IMR-90 (cell line): Measurements from ENCODE around the gene EMD. TPM values are rescaled to one million over a fixed set of nuclear protein-coding genes. Genes with fewer than 3 reads are reported as not detected.
A peak's percentile ranks its signal among the peaks of the same experiment; 100 is the strongest.

ENCODE experiments used
- ATAC-seq: fragments of 200-7000 bp; cut with Tn5 transposase; 2 replicates; pipeline ENCODE4 v1.9.1; 2020; ENCODE audit warnings: low read depth, mild to moderate bottlenecking, moderate library complexity
- BruUV-seq: library from RNA; stranded (reverse); fragments of 400-500 nt; replicated peaks from 2 replicates; lab custom pipeline; 2021; lab: Mats Ljungman, UMichigan
- CTCF ChIA-PET: fragments of 300-600 bp; formaldehyde crosslinking; extraction: SDS; loops from one replicate; lab custom pipeline; 2021; ENCODE audit warnings: antibody characterized with exemption; lab: Yijun Ruan, JAX
- POLR2A ChIA-PET: fragments of 300-600 bp; sonication (Branson Sonifier 250); formaldehyde crosslinking; loops from one replicate; lab custom pipeline; 2022; ENCODE audit warnings: antibody characterized with exemption; ENCODE audit not compliant: unreplicated experiment; lab: Charles Lee
- DNase-seq: peaks from one replicate; pipeline ENCODE4 v3.0.0; 2013
- H2AFZ ChIP-seq: replicated peaks from 2 replicates; pipeline ENCODE3; 2013; ENCODE audit warnings: low read length, mild to moderate bottlenecking; ENCODE audit not compliant: poor library complexity
- H2AK5ac ChIP-seq: 2 replicates; pipeline ENCODE4 v1.6.1; 2013; ENCODE audit warnings: low read depth, low read length, inconsistent platforms
- H2AK9ac ChIP-seq: replicated peaks from 2 replicates; pipeline ENCODE3; 2013; ENCODE audit warnings: mild to moderate bottlenecking, low read depth, low read length, moderate library complexity; ENCODE audit not compliant: poor library complexity
- H2BK120ac ChIP-seq: 2 replicates; pipeline ENCODE4 v1.6.1; 2013; ENCODE audit warnings: low read depth, low read length, inconsistent platforms
- H2BK15ac ChIP-seq: 3 replicates; pipeline ENCODE4 v1.6.1; 2013; ENCODE audit warnings: low read depth, low read length, inconsistent platforms
- H2BK20ac ChIP-seq: 2 replicates; pipeline ENCODE4 v1.6.1; 2013; ENCODE audit warnings: low read depth, mild to moderate bottlenecking, inconsistent platforms, low read length, moderate library complexity
- H2BK5ac ChIP-seq: 2 replicates; pipeline ENCODE4 v1.6.1; 2013; ENCODE audit warnings: mild to moderate bottlenecking, low read depth, low read length, inconsistent platforms; ENCODE audit not compliant: poor library complexity, severe bottlenecking
- H3K14ac ChIP-seq: replicated peaks from 2 replicates; pipeline ENCODE4 v1.6.1; 2013; ENCODE audit warnings: low read depth, low read length, inconsistent platforms
- H3K18ac ChIP-seq: 2 replicates; pipeline ENCODE4 v1.6.1; 2013; ENCODE audit warnings: low read depth, low read length, control low read depth
- H3K23ac ChIP-seq: 2 replicates; pipeline ENCODE4 v1.6.1; 2013; ENCODE audit warnings: low read depth, low read length, inconsistent platforms
- H3K27ac ChIP-seq: 2 replicates; pipeline ENCODE4 v1.5.1; 2013; ENCODE audit warnings: mild to moderate bottlenecking, control low read depth, low read length; ENCODE audit not compliant: insufficient read depth
- H3K27me3 ChIP-seq: 2 replicates; pipeline ENCODE4 v1.6.1; 2013; ENCODE audit warnings: low read length; ENCODE audit not compliant: control insufficient read depth, insufficient read depth
- H3K36me3 ChIP-seq: 2 replicates; pipeline ENCODE4 v1.6.1; 2013; ENCODE audit warnings: low read length, mixed read lengths; ENCODE audit not compliant: control insufficient read depth, insufficient read depth
- H3K4ac ChIP-seq: 2 replicates; pipeline ENCODE4 v1.6.1; 2013; ENCODE audit warnings: low read depth, low read length, inconsistent platforms
- H3K4me1 ChIP-seq: 2 replicates; pipeline ENCODE4 v1.6.1; 2013; ENCODE audit warnings: low read length, mixed read lengths; ENCODE audit not compliant: control insufficient read depth, insufficient read depth
- H3K4me2 ChIP-seq: 2 replicates; pipeline ENCODE4 v1.6.1; 2013; ENCODE audit warnings: low read depth, mild to moderate bottlenecking, control low read depth, low read length, moderate library complexity
- H3K4me3 ChIP-seq: 2 replicates; pipeline ENCODE4 v1.5.1; 2013; ENCODE audit warnings: low read depth, mild to moderate bottlenecking, control low read depth, low read length, moderate library complexity; ENCODE audit not compliant: insufficient read depth
- H3K56ac ChIP-seq: 2 replicates; pipeline ENCODE4 v1.6.1; 2013; ENCODE audit warnings: low read length, inconsistent platforms; ENCODE audit not compliant: insufficient read depth; ENCODE audit errors: extremely low read depth
- H3K79me1 ChIP-seq, 2 experiments: 2 replicates each; pipeline ENCODE4 v1.6.1; 2013; ENCODE audit warnings: low read length in 2 of 2, inconsistent platforms in 1 of 2, low read depth in 1 of 2
- H3K9ac ChIP-seq: 2 replicates; pipeline ENCODE4 v1.6.1; 2013; ENCODE audit warnings: low read depth, low read length, control low read depth
- H3K9me1 ChIP-seq: 2 replicates; pipeline ENCODE4 v1.6.1; 2013; ENCODE audit warnings: low read length, inconsistent platforms; ENCODE audit not compliant: insufficient read depth
- H3K9me3 ChIP-seq: 2 replicates; pipeline ENCODE4 v1.6.1; 2013; ENCODE audit warnings: low read length; ENCODE audit not compliant: control insufficient read depth, insufficient read depth
- H4K20me1 ChIP-seq: 2 replicates; pipeline ENCODE4 v1.6.1; 2013; ENCODE audit warnings: low read length, inconsistent platforms; ENCODE audit not compliant: insufficient read depth
- H4K5ac ChIP-seq: 2 replicates; pipeline ENCODE4 v1.6.1; 2013; ENCODE audit warnings: mild to moderate bottlenecking, low read depth, low read length, control low read depth
- H4K8ac ChIP-seq, 2 experiments: 2 replicates each; pipeline ENCODE4 v1.6.1; 2013; ENCODE audit warnings: low read depth in 2 of 2, low read length in 2 of 2, control low read depth in 1 of 2, inconsistent platforms in 1 of 2
- H4K91ac ChIP-seq: 2 replicates; pipeline ENCODE4 v1.6.1; 2013; ENCODE audit warnings: low read depth, low read length, inconsistent platforms; ENCODE audit not compliant: insufficient read depth
- BHLHE40 ChIP-seq: fragments of 150-350 bp; IDR thresholded peaks from 2 replicates; pipeline ENCODE4 v1.6.1; 2016; ENCODE audit warnings: mild to moderate bottlenecking, low read depth, low read length
- CEBPB ChIP-seq: IDR thresholded peaks from 2 replicates; pipeline ENCODE4 v1.6.1; 2012; ENCODE audit warnings: low read depth, low read length, improper control_type of control experiment
- FOS ChIP-seq: fragments of 150-350 bp; IDR thresholded peaks from 2 replicates; pipeline ENCODE4 v1.6.1; 2016; ENCODE audit warnings: low read depth, low read length
- MAFK ChIP-seq: IDR thresholded peaks from 2 replicates; pipeline ENCODE4 v1.6.1; 2012; ENCODE audit warnings: low read depth, low read length, improper control_type of control experiment
- MXI1 ChIP-seq: IDR thresholded peaks from 2 replicates; pipeline ENCODE4 v1.6.1; 2012; ENCODE audit warnings: low read depth, mild to moderate bottlenecking, low read length, moderate library complexity, borderline replicate concordance
- NFE2L2 ChIP-seq: fragments of 150-350 bp; IDR thresholded peaks from 2 replicates; pipeline ENCODE4 v1.6.1; 2016; ENCODE audit warnings: low read depth, mild to moderate bottlenecking, low read length
- POLR2A ChIP-seq: IDR thresholded peaks from 2 replicates; pipeline ENCODE4 v1.6.1; 2012; ENCODE audit warnings: mild to moderate bottlenecking, low read depth, low read length
- RAD21 ChIP-seq: IDR thresholded peaks from 2 replicates; pipeline ENCODE4 v1.6.1; 2012; ENCODE audit warnings: low read length, improper control_type of control experiment
- RCOR1 ChIP-seq: IDR thresholded peaks from 2 replicates; pipeline ENCODE4 v1.6.1; 2012; ENCODE audit warnings: mild to moderate bottlenecking, low read length, improper control_type of control experiment; ENCODE audit not compliant: insufficient replicate concordance
- RFX5 ChIP-seq: IDR thresholded peaks from 2 replicates; pipeline ENCODE4 v1.8.0; 2012; ENCODE audit warnings: low read depth, mild to moderate bottlenecking, low read length, moderate library complexity
- SMC3 ChIP-seq: fragments of 150-350 bp; IDR thresholded peaks from 2 replicates; pipeline ENCODE4 v1.6.1; 2016; ENCODE audit warnings: low read depth, mild to moderate bottlenecking, antibody characterized with exemption, low read length, moderate library complexity
- WGBS, 2 experiments: methylation state at CpG; one replicate each; pipeline versions ENCODE4 v1.1.5 to v1.1.7; 2013; ENCODE audit warnings: missing lambda C conversion rate in 2 of 2; ENCODE audit not compliant: insufficient read length in 1 of 2; ENCODE audit errors: extremely low coverage in 2 of 2; 5-methylcytosine and 5-hydroxymethylcytosine counted together
- dilution Hi-C: fragments of 300-500 bp; cut with HindIII; formaldehyde crosslinking; loops from one replicate; pipeline ENCODE4 v1.14.3; 2018; ENCODE audit warnings: low sequenced_read_pairs; ENCODE audit not compliant: unreplicated experiment
- in situ Hi-C: fragments of 300-500 bp; cut with MboI; formaldehyde crosslinking; loops from 3 replicates; pipeline ENCODE4 v1.14.3; 2019; ENCODE audit warnings: low sequenced_read_pairs, inconsistent platforms, mixed read lengths
- intact Hi-C: fragments of 100-400 bp; cut with micrococcal nuclease; formaldehyde crosslinking; loops from 2 replicates; pipeline ENCODE4 v1.10.0; 2022
- polyA plus RNA-seq, 3 experiments: library from polyadenylated mRNA; depleted of rRNA; stranded (reverse); fragments of >200 nt; gene quantifications; 2 replicates each; pipeline ENCODE4 v1.2.3, GENCODE V29; 2012; ENCODE audit warnings: low replicate concordance in 1 of 3
- total RNA-seq: library from RNA; depleted of rRNA; stranded (reverse); fragments of >200 nt; gene quantifications from 2 replicates; pipeline ENCODE4 v1.2.3, GENCODE V29; 2012
- TF ChIP-seq, protein P1 (sequence below): conservative IDR thresholded peaks from 2 replicates; pipeline ENCODE4 v1.5.1; 2012; ENCODE audit warnings: mild to moderate bottlenecking, low read depth, low read length, improper control_type of control experiment
- TF ChIP-seq, protein P2 (sequence below): fragments of 150-350 bp; IDR thresholded peaks from 2 replicates; pipeline ENCODE4 v1.6.1; 2017; ENCODE audit warnings: mild to moderate bottlenecking, antibody characterized with exemption, low read length, low read depth

Gene EMD
- total and polyA plus RNA-seq, 2 of the 4 experiments (the other 2 are of a cell fraction), result 9.9 to 80.6 TPM

DNA sequence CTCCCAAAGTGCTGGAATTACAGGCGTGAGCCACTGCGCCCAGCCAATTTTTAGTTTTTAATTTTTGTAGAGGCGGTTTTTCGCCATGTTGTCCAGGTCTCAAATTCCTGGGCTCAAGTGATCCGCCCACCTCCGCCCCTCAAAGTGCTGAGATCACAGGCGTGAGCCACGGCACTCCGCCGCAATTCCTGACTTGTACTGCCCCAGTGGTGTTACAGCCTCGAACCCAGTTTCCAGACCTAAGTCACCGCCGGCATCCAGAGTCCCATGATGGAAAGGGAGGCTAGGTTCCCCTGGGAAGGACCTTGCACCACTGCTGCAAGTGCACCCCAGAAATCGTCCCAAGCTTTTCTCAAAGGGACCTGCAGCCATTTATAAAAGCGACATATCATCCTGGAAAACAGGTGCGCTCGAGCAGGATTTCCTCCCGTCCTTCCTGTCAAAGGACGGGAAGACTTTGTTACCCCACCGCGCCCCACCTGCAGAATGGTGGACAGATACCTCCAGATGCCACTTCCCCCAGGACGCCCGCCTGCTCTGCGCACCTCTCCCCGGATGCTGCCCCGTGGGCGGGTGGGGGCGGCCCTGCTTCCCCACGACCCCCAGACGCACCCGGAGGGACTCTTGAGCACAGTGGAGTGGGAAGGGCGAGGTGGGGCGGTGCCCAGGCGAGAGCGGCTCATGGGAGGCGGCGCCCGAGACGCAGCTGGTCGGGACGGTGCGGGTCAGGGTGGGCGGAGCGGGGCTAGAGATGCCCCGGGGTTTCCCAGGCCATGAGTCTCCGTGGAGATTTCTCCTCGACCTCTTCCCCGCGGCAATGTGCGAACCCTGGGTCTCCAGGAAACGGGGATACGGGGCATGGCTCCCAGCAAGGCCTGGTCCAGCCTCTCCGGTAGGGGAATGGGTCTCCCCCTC is 18.1 kb downstream of the EMD start:
- H2AK9ac ChIP-seq, result peak overlapping the region; percentile 99
- peak overlapping the region; percentile 95 for H4K91ac ChIP-seq
- ChIA-PET CTCF (interaction anchor here (1.1 kb wide), 1 partner anchor 13 kb away, joined by 3 read pairs; no protein-coding TSS in a partner anchor), POLR2A (interaction anchor here (0.6 to 1.0 kb wide), 5 partner anchors 10 to 81 kb away, joined by 3 to 8 read pairs (median 4); partner anchors contain the start of gene FLNA)
- no peaks in the 10 kb centered on the region for H3K9me1 ChIP-seq
- H3K9ac ChIP-seq, result peak overlapping the region; percentile 78
- H3K23ac ChIP-seq, result peak overlapping the region; percentile 93
- peak overlapping the region; percentile 6; the same call in 1 of the 3 replicates for H2BK15ac ChIP-seq
- H3K27me3 ChIP-seq, result no peaks in the 10 kb centered on the region
- peak overlapping the region; percentile 86 for H4K5ac ChIP-seq
- H2AK5ac ChIP-seq, result peak overlapping the region; percentile 84
- peak; percentile 71 for ATAC-seq
- H3K18ac ChIP-seq, result peak overlapping the region; percentile 63; the same call in 1 of the 2 replicates
- peak; percentile 46 for DNase-seq
- dilution Hi-C loops (no loop called here), in situ Hi-C loops (no loop called here), intact Hi-C loops (no loop called here)
- H2AFZ ChIP-seq, result peak overlapping the region; percentile 90
- peak overlapping the region; percentile 76 for H3K56ac ChIP-seq
- peak overlapping the region; percentile 93 for H3K4me2 ChIP-seq
- peak overlapping the region; percentile 91 for H3K4ac ChIP-seq
- H3K36me3 ChIP-seq, result peaks cover 21% of the 10 kb centered on the region
- H3K79me1 ChIP-seq, result peaks cover 4 to 24% of the 10 kb centered on the region in 2 experiments; a peak in 3 of 4 replicates
- H2BK5ac ChIP-seq, result peak overlapping the region; percentile 88
- 0 out of 2 replicates have a peak, but pooled peaks cover 2% of the 10 kb centered on the region for H3K4me1 ChIP-seq
- H3K4me3 ChIP-seq, result peak overlapping the region; percentile 39
- no TSS peak for BruUV-seq
- H2BK120ac ChIP-seq, result peak overlapping the region; percentile 76; the same call in 1 of the 2 replicates
- no peak overlapping the region for H2BK20ac ChIP-seq
- H3K27ac ChIP-seq, result peak overlapping the region; percentile 90
- WGBS, 2 experiments, result 37% methylated on average over 15 of the region's 53 CpGs; no CpG with 5 or more reads in 1 of the 2 experiments
- H4K8ac ChIP-seq, result peak overlapping the region; percentile 79 to 98; a peak in 3 of 4 replicates
- peaks cover 41% of the 10 kb centered on the region for H4K20me1 ChIP-seq
- peak overlapping the region; percentile 94 for H3K14ac ChIP-seq
- H3K9me3 ChIP-seq, result no peaks in the 10 kb centered on the region
- TF ChIP-seq CEBPB, result no peak
- no peak for TF ChIP-seq BHLHE40
- no peak for TF ChIP-seq RFX5
- no peak for TF ChIP-seq SMC3
- TF ChIP-seq, protein P1, sequence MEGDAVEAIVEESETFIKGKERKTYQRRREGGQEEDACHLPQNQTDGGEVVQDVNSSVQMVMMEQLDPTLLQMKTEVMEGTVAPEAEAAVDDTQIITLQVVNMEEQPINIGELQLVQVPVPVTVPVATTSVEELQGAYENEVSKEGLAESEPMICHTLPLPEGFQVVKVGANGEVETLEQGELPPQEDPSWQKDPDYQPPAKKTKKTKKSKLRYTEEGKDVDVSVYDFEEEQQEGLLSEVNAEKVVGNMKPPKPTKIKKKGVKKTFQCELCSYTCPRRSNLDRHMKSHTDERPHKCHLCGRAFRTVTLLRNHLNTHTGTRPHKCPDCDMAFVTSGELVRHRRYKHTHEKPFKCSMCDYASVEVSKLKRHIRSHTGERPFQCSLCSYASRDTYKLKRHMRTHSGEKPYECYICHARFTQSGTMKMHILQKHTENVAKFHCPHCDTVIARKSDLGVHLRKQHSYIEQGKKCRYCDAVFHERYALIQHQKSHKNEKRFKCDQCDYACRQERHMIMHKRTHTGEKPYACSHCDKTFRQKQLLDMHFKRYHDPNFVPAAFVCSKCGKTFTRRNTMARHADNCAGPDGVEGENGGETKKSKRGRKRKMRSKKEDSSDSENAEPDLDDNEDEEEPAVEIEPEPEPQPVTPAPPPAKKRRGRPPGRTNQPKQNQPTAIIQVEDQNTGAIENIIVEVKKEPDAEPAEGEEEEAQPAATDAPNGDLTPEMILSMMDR, result no peak
- no peak for TF ChIP-seq NFE2L2
- no peak for TF ChIP-seq POLR2A
- TF ChIP-seq, protein P2, sequence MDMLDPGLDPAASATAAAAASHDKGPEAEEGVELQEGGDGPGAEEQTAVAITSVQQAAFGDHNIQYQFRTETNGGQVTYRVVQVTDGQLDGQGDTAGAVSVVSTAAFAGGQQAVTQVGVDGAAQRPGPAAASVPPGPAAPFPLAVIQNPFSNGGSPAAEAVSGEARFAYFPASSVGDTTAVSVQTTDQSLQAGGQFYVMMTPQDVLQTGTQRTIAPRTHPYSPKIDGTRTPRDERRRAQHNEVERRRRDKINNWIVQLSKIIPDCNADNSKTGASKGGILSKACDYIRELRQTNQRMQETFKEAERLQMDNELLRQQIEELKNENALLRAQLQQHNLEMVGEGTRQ, result no peak
- TF ChIP-seq FOS, result no peak
- TF ChIP-seq RCOR1, result no peak
- TF ChIP-seq MAFK, result no peak
- no peak for TF ChIP-seq MXI1
- no peak for TF ChIP-seq RAD21
